DMS53 (cell line): ENCODE measurements around the gene ASPG.

Source experiments
- DNase-seq: peaks from one replicate; lab custom pipeline; 2025; lab: John Stamatoyannopoulos, UW

ASPG gene

GRCh38 chr14:104105071-104105821 is 19.7 kb downstream of the ASPG start:
- no peak for DNase-seq

GRCh38 chr14:104105822-104106470 is 20.4 kb downstream of the ASPG start:
- DNase-seq = no peak

- DNase-seq = no peak
Observed at GRCh38 chr14:104106471-104106991, 21.0 kb downstream of the ASPG start.

DNA sequence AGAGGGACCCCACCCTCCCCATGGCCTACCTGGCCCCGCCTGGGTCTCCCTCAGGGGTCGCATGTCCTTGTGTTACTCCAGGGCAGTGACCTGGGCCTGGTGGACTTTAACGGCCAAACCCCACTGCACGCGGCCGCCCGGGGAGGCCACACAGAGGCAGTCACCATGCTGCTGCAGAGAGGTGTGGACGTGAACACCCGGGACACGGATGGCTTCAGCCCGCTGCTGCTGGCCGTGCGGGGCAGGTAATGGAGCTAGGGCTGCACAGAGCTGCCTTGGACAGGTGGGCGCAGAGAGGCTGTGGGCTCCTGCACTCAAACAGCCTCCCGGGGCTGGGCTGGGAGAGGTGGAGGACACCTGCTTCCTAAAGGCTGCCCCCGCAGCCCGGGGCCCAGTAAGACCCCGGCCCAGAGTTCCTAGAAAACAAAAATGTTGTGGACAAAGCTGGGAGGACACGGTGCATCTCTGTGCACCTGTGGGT is 21.6 kb downstream of the ASPG start:
- DNase-seq = no peak

- no peak for DNase-seq
Observed at GRCh38 chr14:104107611-104108569, 22.4 kb downstream of the ASPG start.

GRCh38 chr14:104108570-104109541 is 23.4 kb downstream of the ASPG start:
- no peak for DNase-seq

DNA sequence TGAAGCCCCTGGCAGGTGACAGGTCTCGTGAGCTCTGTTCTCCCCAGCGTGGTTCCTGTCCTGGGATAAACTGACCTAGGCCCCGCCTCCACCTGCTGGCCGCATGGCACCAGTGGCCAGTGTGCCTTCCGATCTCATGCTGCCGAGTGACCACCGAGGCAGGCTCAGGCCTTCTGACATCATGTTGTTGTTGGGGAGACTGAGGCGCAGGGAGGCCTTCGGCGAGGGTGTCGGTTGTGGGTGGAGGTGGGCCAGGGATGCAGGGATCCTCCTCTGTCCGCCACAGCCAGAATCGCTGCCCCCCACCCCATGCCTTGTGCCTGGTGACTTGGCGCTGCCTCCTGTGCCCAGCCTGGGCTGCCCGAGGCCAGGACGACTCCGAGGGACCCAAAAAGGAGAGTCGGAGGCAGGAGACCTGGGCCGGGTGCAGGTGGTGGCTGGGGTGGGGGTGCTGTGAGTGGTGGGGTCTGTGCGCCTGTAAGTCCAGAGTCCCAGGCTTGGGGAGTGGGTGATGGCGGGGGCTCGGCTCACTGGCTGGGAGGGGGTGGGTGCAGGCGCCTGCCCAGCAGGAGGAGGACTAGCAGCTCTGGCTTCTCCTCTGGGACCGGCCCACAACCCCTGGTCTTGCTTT is 24.3 kb downstream of the ASPG start:
- DNase-seq = no peak

DNA sequence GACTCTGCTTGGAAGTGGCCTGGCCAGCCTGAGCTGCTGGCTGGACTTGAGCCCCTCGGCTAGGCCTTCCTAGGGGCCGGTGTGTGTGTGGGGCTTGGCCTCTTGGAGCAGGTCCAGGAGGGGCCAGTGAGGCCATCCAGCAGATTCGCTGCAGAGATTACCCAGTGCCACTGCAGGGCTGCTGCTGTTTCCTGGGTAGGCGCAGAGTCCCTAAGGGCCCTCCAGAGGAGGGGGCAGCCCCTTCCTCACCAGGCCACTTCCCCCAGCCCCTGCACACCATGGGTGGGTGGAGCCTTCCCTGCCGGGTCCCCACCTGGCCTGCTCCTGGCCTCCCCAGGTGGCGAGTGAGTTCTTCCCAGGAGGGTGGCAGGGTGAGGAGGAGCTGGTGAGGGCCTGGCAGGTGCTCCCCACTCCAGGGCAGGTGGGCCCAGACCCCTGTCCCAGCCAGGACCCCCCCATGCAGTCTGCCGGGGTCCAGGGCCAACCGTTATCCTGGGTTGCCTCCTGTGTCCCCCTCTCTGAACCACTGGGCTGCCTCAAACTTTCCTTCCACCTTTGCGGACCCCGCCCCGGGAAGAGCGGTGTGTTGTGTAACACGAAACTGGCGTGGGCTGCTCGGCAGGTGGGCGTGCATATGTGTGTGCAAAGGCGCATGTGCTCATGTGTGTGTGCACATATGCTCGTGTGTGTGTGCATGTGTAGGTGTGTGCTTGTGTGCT is 25.1 kb downstream of the ASPG start:
- DNase-seq = no peak

DNA sequence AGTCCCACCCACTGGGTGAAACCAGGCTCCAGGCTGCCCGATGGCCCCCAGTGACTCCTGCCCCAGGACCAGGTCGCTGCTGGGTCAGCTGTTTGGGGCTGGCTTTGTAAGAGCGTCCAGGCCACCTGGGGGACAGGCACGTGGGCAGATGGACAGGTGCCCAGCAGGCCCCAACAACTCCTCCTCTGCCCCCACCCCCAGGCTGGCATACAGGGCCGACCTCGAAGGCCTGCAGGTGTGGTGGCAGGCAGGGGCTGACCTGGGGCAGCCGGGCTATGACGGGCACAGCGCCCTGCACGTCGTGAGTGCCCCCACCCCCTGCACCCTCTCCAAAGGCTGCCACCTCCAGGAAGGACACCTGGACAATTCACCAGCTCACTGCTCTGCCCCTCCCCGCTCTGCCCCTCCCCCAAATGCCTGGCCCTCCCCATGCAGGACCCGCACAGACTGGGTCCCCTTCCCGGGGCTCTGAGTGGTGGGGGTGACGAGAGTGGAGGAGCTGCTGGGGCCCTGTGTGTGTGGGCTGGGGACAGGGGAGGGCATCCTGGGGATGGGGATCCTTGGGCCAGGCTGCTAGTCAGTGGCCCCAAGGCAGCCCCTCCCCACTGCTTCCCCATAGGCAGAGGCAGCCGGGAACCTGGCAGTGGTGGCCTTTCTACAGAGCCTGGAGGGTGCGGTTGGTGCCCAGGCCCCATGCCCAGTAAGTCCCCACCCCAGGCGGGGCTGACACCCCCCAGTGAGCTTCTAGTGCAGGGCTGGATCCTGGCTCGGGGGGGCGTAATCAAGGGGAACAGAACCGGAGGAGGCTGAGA is 26.0 kb downstream of the ASPG start:
- DNase-seq = no peak

DNA sequence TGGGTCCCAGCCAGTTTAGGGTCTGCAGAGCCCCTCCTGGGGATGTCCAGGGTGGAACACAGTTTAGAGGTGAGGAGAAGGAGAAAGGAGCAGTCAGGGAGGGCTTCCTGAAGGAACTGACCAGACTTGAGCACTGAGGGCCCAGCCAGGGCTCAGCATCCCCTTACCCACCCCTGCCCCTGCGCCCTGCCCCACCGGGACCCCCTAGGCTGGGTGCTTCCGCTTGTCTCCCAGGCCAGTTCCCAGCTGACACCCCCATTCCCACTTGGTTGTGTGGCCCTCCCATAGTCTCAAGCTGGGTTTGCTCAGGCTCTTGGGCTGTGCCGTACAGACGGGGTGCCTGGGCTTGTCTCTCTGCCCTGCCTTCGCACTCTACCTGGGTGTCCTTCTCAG is 26.6 kb downstream of the ASPG start:
- no peak for DNase-seq

DNA sequence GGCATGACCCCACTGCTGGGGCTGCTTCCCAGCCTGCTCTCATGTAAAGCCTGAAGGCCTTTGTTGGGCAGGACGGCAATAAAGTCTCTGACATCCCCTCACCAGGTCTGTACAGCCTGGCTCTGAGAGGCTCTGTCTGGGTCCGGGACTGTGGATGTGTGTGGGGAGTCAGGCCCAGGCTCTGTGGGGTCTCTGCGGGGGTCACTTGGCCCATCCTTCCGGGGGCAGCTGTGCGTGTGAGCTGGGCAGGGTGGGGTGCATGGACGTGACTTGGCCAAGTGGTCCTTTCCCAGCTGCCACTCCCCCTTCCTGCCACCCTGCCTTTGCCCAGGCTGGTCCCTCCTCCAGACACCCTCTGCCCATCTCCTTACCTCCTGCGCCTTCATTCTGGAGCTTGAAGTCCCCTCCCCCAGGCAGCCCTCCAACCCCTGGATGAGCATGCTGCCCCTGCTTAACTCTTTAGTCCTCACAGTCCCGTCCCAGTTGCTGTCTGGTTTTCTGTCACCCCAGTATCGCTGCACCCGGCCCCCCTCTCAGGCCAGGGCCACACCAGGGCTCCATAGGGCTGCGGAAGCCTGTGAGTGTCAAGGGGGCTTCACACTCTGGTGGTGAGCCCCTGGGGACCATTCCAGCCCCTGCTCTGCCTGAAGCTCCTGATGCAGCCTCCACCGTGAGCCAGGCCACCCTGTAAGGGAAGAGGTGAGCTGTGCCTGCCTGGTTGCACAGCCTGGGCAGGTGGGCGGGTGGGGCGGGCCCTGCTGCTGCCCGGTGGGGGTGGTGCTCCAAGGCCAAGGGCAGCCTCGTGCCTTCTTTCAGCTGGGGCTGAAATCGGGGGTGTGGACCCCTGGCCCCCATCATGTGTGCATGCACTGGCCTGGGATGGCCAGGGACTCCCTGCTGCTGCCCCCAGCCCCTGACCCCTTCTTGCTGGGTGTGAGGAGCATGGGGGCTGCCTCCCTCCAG is 27.4 kb downstream of the ASPG start:
- DNase-seq = no peak

GRCh38 chr14:104113631-104114420 is 28.3 kb downstream of the ASPG start:
- DNase-seq = no peak

DNA sequence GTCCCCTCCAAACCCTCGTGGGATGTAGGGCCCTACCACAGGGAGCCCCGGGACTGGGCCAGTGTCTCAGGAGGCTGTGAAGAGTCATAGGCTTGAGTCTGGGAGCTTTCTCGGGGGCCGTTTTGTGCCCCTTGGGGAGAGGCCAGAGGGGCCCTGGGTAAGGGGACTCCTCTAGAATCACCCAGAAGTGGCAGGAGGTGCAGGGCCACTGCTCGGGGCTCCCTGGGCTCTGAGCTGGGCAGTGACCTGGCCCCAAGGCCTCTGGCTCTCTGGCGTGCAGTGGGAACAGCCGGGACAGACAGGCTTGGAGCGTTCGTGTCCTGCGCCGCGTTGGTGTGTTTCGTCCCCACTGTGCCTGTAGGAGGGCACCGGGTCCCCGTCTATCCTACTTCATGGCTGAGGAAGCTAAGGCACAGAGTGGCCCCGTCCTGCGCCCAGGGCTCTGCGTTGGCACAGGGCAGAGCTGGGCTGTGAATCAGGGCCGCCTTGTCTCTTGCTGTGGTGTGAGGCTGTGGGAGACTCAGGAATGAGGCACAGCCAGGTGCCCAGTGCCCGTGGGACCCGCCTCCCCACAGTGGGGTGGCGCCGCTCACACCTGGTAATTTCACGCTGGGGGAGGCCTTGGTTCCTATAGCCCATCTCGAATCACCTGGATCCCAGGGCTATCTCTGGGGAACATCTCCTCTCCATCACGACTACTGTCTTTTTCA is 29.1 kb downstream of the ASPG start:
- DNase-seq = no peak

DNA sequence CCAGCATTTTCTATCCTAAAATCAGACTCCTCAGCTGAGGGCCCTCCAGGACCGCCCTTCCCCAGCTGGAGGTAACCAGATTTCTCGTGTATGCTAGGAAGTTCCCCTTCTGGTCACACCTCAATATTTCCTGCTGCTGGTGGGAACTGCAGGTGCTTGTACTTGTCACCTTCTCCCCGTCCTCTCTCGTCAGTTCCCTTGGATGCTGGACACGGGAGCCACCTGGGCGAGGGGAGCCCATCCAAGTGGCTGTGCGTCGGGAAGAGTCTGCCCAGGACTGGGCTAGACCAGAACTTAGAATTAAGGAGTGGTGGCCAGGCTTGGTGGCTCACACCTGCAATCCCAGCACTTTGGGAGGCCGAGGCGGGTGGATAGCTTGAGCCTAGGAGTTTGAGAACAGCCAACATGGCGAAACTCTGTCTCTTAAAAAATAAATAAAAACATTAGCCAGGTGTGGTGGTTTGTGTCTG is 29.7 kb downstream of the ASPG start:
- no peak for DNase-seq

- no peak for DNase-seq
Observed at GRCh38 chr14:104115691-104116287, 30.3 kb downstream of the ASPG start.

DNA sequence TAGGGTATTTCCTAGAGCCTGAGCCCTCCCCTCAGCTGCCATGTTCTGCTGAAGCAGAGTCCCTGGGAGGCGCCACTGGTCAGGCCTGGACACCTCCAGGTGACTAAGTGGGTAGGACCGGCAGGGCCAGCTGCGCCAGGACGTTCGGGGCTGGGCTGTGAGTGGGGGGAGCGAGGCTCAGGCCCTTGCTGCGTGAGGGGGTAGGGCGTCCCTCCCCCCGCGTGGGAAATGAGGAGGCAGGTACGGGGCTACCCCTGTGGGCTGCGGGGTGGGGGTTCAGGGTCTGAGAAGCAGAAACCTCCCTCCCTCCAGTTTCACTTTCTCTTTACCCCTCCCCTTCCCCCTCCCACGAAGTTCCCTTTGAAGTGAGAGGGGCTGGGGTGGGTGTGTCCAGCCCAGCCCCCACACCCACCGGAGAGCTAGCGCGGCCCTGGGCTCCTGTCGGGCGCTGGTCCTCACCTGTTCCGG is 30.8 kb downstream of the ASPG start:
- no peak for DNase-seq
